Sigmoid colon (tissue), 4 donors: ENCODE results near the gene SLC9A1.

Experiments
- EP300 ChIP-seq, 4 donors: sonication (generic); formaldehyde crosslinking; IDR thresholded peaks; one replicate each; pipeline ENCODE4 v1.6.1; 2017; ENCODE audit warnings: antibody characterized with exemption in 4 of 4
- POLR2A ChIP-seq, 2 donors: fragments of 450-650 bp; IDR thresholded peaks; one replicate each; pipeline ENCODE4 v1.6.1; 2016; ENCODE audit warnings: antibody characterized with exemption in 2 of 2, mild to moderate bottlenecking in 2 of 2, moderate library complexity in 2 of 2
- POLR2AphosphoS5 ChIP-seq, 4 donors: sonication (generic); formaldehyde crosslinking; IDR thresholded peaks; one replicate each; pipeline ENCODE4 v1.6.1; 2017; ENCODE audit warnings: antibody characterized with exemption in 4 of 4
- TF ChIP-seq, protein P1 (sequence below), 4 experiments: fragments of 450-650 bp in 3 of 4; fragments of 200-600 bp in 1 of 4; IDR thresholded peaks; one replicate each; pipeline ENCODE4 v1.5.1; 2016 to 2019; ENCODE audit warnings: antibody characterized with exemption in 4 of 4, mild to moderate bottlenecking in 3 of 4, moderate library complexity in 2 of 4

DNA sequence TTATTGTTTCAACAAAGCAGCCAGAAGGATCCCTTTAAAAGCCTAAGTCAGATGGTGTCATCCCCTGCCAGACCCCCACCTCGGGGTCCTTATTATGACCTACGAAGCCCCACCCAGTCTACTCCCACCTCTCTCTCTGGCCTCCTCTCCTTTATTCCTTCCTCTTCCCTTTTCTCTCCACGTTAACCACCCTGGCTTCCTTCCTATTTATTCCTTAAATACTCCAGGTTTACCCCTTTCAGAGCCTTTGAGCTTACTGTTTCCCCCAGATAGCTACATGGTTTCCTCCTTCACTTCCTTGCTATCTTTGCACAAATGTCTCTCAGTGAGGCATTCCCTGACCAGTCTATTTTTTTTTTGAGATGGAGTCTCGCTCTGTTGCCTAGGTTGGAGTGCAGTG is 12.0 kb upstream of the SLC9A1 start:
- TF ChIP-seq, protein P1, sequence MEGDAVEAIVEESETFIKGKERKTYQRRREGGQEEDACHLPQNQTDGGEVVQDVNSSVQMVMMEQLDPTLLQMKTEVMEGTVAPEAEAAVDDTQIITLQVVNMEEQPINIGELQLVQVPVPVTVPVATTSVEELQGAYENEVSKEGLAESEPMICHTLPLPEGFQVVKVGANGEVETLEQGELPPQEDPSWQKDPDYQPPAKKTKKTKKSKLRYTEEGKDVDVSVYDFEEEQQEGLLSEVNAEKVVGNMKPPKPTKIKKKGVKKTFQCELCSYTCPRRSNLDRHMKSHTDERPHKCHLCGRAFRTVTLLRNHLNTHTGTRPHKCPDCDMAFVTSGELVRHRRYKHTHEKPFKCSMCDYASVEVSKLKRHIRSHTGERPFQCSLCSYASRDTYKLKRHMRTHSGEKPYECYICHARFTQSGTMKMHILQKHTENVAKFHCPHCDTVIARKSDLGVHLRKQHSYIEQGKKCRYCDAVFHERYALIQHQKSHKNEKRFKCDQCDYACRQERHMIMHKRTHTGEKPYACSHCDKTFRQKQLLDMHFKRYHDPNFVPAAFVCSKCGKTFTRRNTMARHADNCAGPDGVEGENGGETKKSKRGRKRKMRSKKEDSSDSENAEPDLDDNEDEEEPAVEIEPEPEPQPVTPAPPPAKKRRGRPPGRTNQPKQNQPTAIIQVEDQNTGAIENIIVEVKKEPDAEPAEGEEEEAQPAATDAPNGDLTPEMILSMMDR (IDR thresholded peaks at IDR 0.05) = no peak
- TF ChIP-seq POLR2AphosphoS5 (IDR thresholded peaks at IDR 0.05) (no peak), EP300 (IDR thresholded peaks at IDR 0.05) (no peak), POLR2A (IDR thresholded peaks at IDR 0.05) (no peak)
